GM23338 (cell line): ENCODE results near the gene DHRS3. TPM values are rescaled to one million over a fixed set of nuclear protein-coding genes. Genes with fewer than 3 reads are reported as not detected.

Experiments
- ATAC-seq: fragments of 200-7000 bp; cut with Tn5 transposase; 3 replicates; pipeline ENCODE4 v1.9.1; 2020
- DNase-seq: peaks from one replicate; pipeline ENCODE4 v3.0.0-alpha.2; 2015; ENCODE audit warnings: low spot score
- H2AFZ ChIP-seq: fragments of 200-600 bp; sonication (generic); 2 replicates; pipeline ENCODE4 v1.8.0; 2016; ENCODE audit warnings: antibody characterized with exemption, mild to moderate bottlenecking, moderate library complexity
- H3F3A ChIP-seq: fragments of 200-600 bp; sonication (generic); replicated peaks from 2 replicates; pipeline ENCODE4 v1.8.0; 2017; ENCODE audit warnings: antibody characterized with exemption, mixed run types, low read depth
- H3K27ac ChIP-seq: fragments of 200-600 bp; sonication (generic); 2 replicates; pipeline ENCODE4 v1.6.1; 2016; ENCODE audit warnings: low read depth
- H3K27me3 ChIP-seq: fragments of 200-600 bp; sonication (generic); 2 replicates; pipeline ENCODE4 v1.8.0; 2016; ENCODE audit warnings: mild to moderate bottlenecking, mixed run types, moderate library complexity; ENCODE audit not compliant: insufficient read depth
- H3K36me3 ChIP-seq: fragments of 200-600 bp; sonication (generic); 2 replicates; pipeline ENCODE4 v1.8.0; 2016; ENCODE audit warnings: mild to moderate bottlenecking; ENCODE audit not compliant: insufficient read depth
- H3K4me1 ChIP-seq: fragments of 200-600 bp; sonication (generic); 2 replicates; pipeline ENCODE4 v1.8.0; 2016; ENCODE audit warnings: mild to moderate bottlenecking, moderate library complexity; ENCODE audit not compliant: insufficient read depth
- H3K4me2 ChIP-seq: fragments of 200-600 bp; sonication (generic); 2 replicates; pipeline ENCODE4 v1.7.1; 2017; ENCODE audit warnings: mixed run types
- H3K4me3 ChIP-seq: fragments of 200-600 bp; sonication (generic); 2 replicates; pipeline ENCODE4 v1.6.1; 2016; ENCODE audit warnings: mixed run types
- H3K79me2 ChIP-seq: fragments of 200-600 bp; sonication (generic); replicated peaks from 2 replicates; pipeline ENCODE4 v1.8.0; 2017; ENCODE audit warnings: mild to moderate bottlenecking; ENCODE audit not compliant: insufficient read depth
- H3K9me2 ChIP-seq: fragments of 200-600 bp; sonication (generic); 2 replicates; pipeline ENCODE4 v1.8.0; 2017; ENCODE audit not compliant: insufficient read depth
- H4K20me1 ChIP-seq: fragments of 200-600 bp; sonication (generic); replicated peaks from 2 replicates; pipeline ENCODE4 v1.8.0; 2017; ENCODE audit warnings: mild to moderate bottlenecking; ENCODE audit not compliant: insufficient read depth
- H3K27ac Mint-ChIP-seq: 2 replicates; pipeline ENCODE4 v1.8.0; 2020; ENCODE audit warnings: inconsistent platforms, mild to moderate bottlenecking, moderate library complexity, mixed read lengths
- H3K27me3 Mint-ChIP-seq: 3 replicates; pipeline ENCODE4 v1.8.0; 2022; ENCODE audit warnings: low read depth, mild to moderate bottlenecking, moderate library complexity, mixed read lengths, inconsistent platforms; ENCODE audit not compliant: insufficient read depth, poor library complexity
- H3K36me3 Mint-ChIP-seq: 3 replicates; pipeline ENCODE4 v1.8.0; 2021; ENCODE audit warnings: low read depth, mild to moderate bottlenecking, inconsistent platforms, moderate library complexity, mixed read lengths
- H3K4me1 Mint-ChIP-seq: 3 replicates; pipeline ENCODE4 v1.8.0; 2020; ENCODE audit warnings: mild to moderate bottlenecking, inconsistent platforms, mixed read lengths
- H3K4me3 Mint-ChIP-seq: 3 replicates; pipeline ENCODE4 v1.8.0; 2021; ENCODE audit warnings: moderate library complexity, mild to moderate bottlenecking, inconsistent platforms, mixed read lengths
- H3K9me3 Mint-ChIP-seq: 3 replicates; pipeline ENCODE4 v1.8.0; 2020; ENCODE audit warnings: moderate library complexity, mild to moderate bottlenecking, inconsistent platforms, mixed read lengths
- CREB1 ChIP-seq: fragments of 250-450 bp; sonication (Bioruptor Pico); IDR thresholded peaks from 2 replicates; pipeline ENCODE4 v1.5.0; 2020; ENCODE audit warnings: low read depth, mild to moderate bottlenecking, moderate library complexity
- CTCF ChIP-seq, 2 experiments: fragments of 200-600 bp in 1 of 2; sonication (generic) in 1 of 2; conservative IDR thresholded peaks; 2 replicates each; pipeline versions ENCODE4 v1.5.1 to v1.6.1; 2016 to 2017; ENCODE audit warnings: antibody characterized with exemption in 2 of 2, low read depth in 2 of 2, mild to moderate bottlenecking in 2 of 2, moderate library complexity in 1 of 2
- ETS1 ChIP-seq: IDR thresholded peaks from 2 replicates; pipeline ENCODE4 v1.6.1; 2016; ENCODE audit warnings: antibody characterized with exemption
- EZH2 ChIP-seq: fragments of 200-600 bp; sonication (generic); IDR thresholded peaks from one replicate; pipeline ENCODE4 v1.8.0; 2017; ENCODE audit warnings: antibody characterized with exemption, mild to moderate bottlenecking, low read depth; ENCODE audit not compliant: unreplicated experiment
- EZH2phosphoT487 ChIP-seq: fragments of 200-600 bp; sonication (generic); IDR thresholded peaks from one replicate; pipeline ENCODE4 v1.8.1; 2018; ENCODE audit warnings: antibody characterized with exemption; ENCODE audit not compliant: unreplicated experiment
- JUNB ChIP-seq: IDR thresholded peaks from one replicate; pipeline ENCODE4 v1.6.1; 2016; ENCODE audit warnings: antibody characterized with exemption; ENCODE audit not compliant: unreplicated experiment
- NANOG ChIP-seq: IDR thresholded peaks from 2 replicates; pipeline ENCODE4 v1.6.1; 2016; ENCODE audit warnings: antibody characterized with exemption, borderline replicate concordance
- POLR2AphosphoS5 ChIP-seq: IDR thresholded peaks from 2 replicates; pipeline ENCODE4 v1.6.1; 2016; ENCODE audit warnings: antibody characterized with exemption, low read depth
- REST ChIP-seq: IDR thresholded peaks from one replicate; pipeline ENCODE4 v1.6.1; 2018; ENCODE audit warnings: antibody characterized with exemption; ENCODE audit not compliant: unreplicated experiment
- STAT1 ChIP-seq: IDR thresholded peaks from one replicate; pipeline ENCODE4 v1.6.1; 2016; ENCODE audit warnings: antibody characterized with exemption; ENCODE audit not compliant: unreplicated experiment
- ZNF114 ChIP-seq: fragments of 250-450 bp; sonication (Bioruptor Pico); IDR thresholded peaks from 2 replicates; pipeline ENCODE4 v1.5.0; 2020; ENCODE audit warnings: mild to moderate bottlenecking, moderate library complexity
- ZNF331 ChIP-seq: fragments of 250-450 bp; sonication (Bioruptor Pico); IDR thresholded peaks from 2 replicates; pipeline ENCODE4 v1.5.0; 2020; ENCODE audit warnings: low read depth, mild to moderate bottlenecking, moderate library complexity
- ZNF462 ChIP-seq: fragments of 250-450 bp; sonication (Bioruptor Pico); IDR thresholded peaks from 2 replicates; pipeline ENCODE4 v1.5.0; 2020; ENCODE audit warnings: mild to moderate bottlenecking, moderate library complexity
- polyA plus RNA-seq: library from polyadenylated mRNA; unstranded; fragments of >200 nt; fragmentation: Nextera tagmentation; extraction: Ambion mirVana; gene quantifications from 2 replicates; pipeline ENCODE4 v1.2.1, GENCODE V29; 2016
- total RNA-seq: library from RNA; depleted of rRNA; stranded (reverse); fragments of >200 nt; shearing (Covaris generic); gene quantifications from 2 replicates; pipeline ENCODE4 v1.2.3, GENCODE V29; 2014

Gene DHRS3
- total and polyA plus RNA-seq, 2 experiments from 2014 or later = 21.0 to 26.0 TPM

- no peaks in the 10 kb centered on the region for H3K27me3 Mint-ChIP-seq
- no peak overlapping the region for H3K4me2 ChIP-seq
- no peak overlapping the region for H3K27ac ChIP-seq
- H3K4me1 Mint-ChIP-seq = peaks cover 2% of the 10 kb centered on the region; the same call in 1 of the 3 replicates
- H3K79me2 ChIP-seq = no peaks in the 10 kb centered on the region
- H3F3A ChIP-seq = no peaks in the 10 kb centered on the region
- H4K20me1 ChIP-seq = no peaks in the 10 kb centered on the region
- no peak for DNase-seq
- no peak overlapping the region for H2AFZ ChIP-seq
- no peak overlapping the region for H3K4me3 Mint-ChIP-seq
- no peak for ATAC-seq
- H3K36me3 ChIP-seq = no peaks in the 10 kb centered on the region
- H3K4me1 ChIP-seq = no peaks in the 10 kb centered on the region
- no peak overlapping the region for H3K27ac Mint-ChIP-seq
- TF ChIP-seq STAT1 (no peak), ZNF462 (CRISPR knock-in tag) (no peak), CTCF (conservative IDR thresholded peaks at IDR 0.05; ENCODE audit: low read depth in 2 of 2) (no peak), POLR2AphosphoS5 (no peak), ZNF331 (CRISPR knock-in tag) (no peak), ZNF114 (CRISPR knock-in tag) (no peak), CREB1 (CRISPR knock-in tag) (no peak), EZH2phosphoT487 (no peak), JUNB (no peak), ETS1 (no peak), REST (no peak), NANOG (no peak), EZH2 (no peak)
- H3K9me2 ChIP-seq = no peaks in the 10 kb centered on the region
- H3K36me3 Mint-ChIP-seq = no peaks in the 10 kb centered on the region
- no peak overlapping the region for H3K4me3 ChIP-seq
- H3K27me3 ChIP-seq = no peaks in the 10 kb centered on the region
- no peaks in the 10 kb centered on the region; the same call in 2 of the 3 replicates for H3K9me3 Mint-ChIP-seq
Observed at GRCh38 chr1:12532405-12533315, 85.3 kb downstream of the DHRS3 start.
